ENCODE data around the gene PAQR8.

- TF ChIP-seq CTCF (CRISPR knock-in tag; IDR thresholded peaks at IDR 0.05): no peak
- TF ChIP-seq ZNF274 (CRISPR knock-in tag; IDR thresholded peaks at IDR 0.05): no peak
- peak; percentile 59 for TF ChIP-seq POLR2AphosphoS5 (IDR thresholded peaks at IDR 0.05; ENCODE audit: low read depth, low read length)
- TF ChIP-seq FOXM1 (CRISPR knock-in tag; IDR thresholded peaks at IDR 0.05): no peak
- TF ChIP-seq KAT7 (CRISPR knock-in tag; IDR thresholded peaks at IDR 0.05; ENCODE audit: borderline replicate concordance): no peak
- no peak for TF ChIP-seq ZNF484 (CRISPR knock-in tag; IDR thresholded peaks at IDR 0.05; ENCODE audit: borderline replicate concordance, low read depth)
- no peak for TF ChIP-seq ZNF281 (CRISPR knock-in tag; IDR thresholded peaks at IDR 0.05; ENCODE audit: borderline replicate concordance)
- TF ChIP-seq PREB (CRISPR knock-in tag; IDR thresholded peaks at IDR 0.05): no peak
Measured at GRCh38 chr6:52326540-52327364, 35.2 kb upstream of the PAQR8 start.
